ENCODE measurements around the gene PRKCE.
"Not testable (repeated sequence)": the region's sequence is repeated elsewhere in the genome, so short reads cannot be mapped to it uniquely, and the experiment has no call there.

PRKCE gene

GRCh38 chr2:45862843-45863242 is 211.4 kb downstream of the PRKCE start:
- DNase-seq (ENCODE audit: low spot score) = no peak

GRCh38 chr2:45864121-45864520 is 212.6 kb downstream of the PRKCE start:
- DNase-seq (ENCODE audit: low spot score) = no peak

- DNase-seq (ENCODE audit: low spot score) = no peak
Observed at GRCh38 chr2:45867349-45867748, 215.9 kb downstream of the PRKCE start.

GRCh38 chr2:45867800-45868199 is 216.3 kb downstream of the PRKCE start:
- DNase-seq (ENCODE audit: low spot score) = no peak

- DNase-seq (ENCODE audit: low spot score) = no peak
Observed at GRCh38 chr2:45869165-45869501, 217.7 kb downstream of the PRKCE start.

GRCh38 chr2:45871025-45871424 is 219.6 kb downstream of the PRKCE start:
- DNase-seq (ENCODE audit: low spot score) = no peak

- DNase-seq (ENCODE audit: low spot score) = no peak
Observed at GRCh38 chr2:45871541-45871940, 220.1 kb downstream of the PRKCE start.

GRCh38 chr2:45872211-45872610 is 220.7 kb downstream of the PRKCE start:
- DNase-seq (ENCODE audit: low spot score) = no peak

GRCh38 chr2:45874344-45874743 is 222.9 kb downstream of the PRKCE start:
- no peak for DNase-seq (ENCODE audit: low spot score)

GRCh38 chr2:45876611-45877010 is 225.1 kb downstream of the PRKCE start:
- no peak for DNase-seq (ENCODE audit: low spot score)

GRCh38 chr2:45879406-45879805 is 227.9 kb downstream of the PRKCE start:
- no peak for DNase-seq (ENCODE audit: low spot score)

GRCh38 chr2:45879936-45880335 is 228.5 kb downstream of the PRKCE start:
- DNase-seq (ENCODE audit: low spot score) = no peak

- no peak for DNase-seq (ENCODE audit: low spot score)
Observed at GRCh38 chr2:45881970-45882581, 230.6 kb downstream of the PRKCE start.

GRCh38 chr2:45882707-45883602 is 231.5 kb downstream of the PRKCE start:
- no peak for DNase-seq (ENCODE audit: low spot score)

GRCh38 chr2:45883603-45884000 is 232.1 kb downstream of the PRKCE start:
- no peak for DNase-seq (ENCODE audit: low spot score)

- no peak for DNase-seq (ENCODE audit: low spot score)
Observed at GRCh38 chr2:45884126-45884525, 232.7 kb downstream of the PRKCE start.

- DNase-seq (ENCODE audit: low spot score) = no peak
Observed at GRCh38 chr2:45885171-45885621, 233.7 kb downstream of the PRKCE start.

GRCh38 chr2:45886171-45886663 is 234.7 kb downstream of the PRKCE start:
- DNase-seq (ENCODE audit: low spot score) = no peak

GRCh38 chr2:45888167-45888566 is 236.7 kb downstream of the PRKCE start:
- DNase-seq (ENCODE audit: low spot score) = no peak

- no peak for DNase-seq (ENCODE audit: low spot score)
Observed at GRCh38 chr2:45888641-45889040, 237.2 kb downstream of the PRKCE start.

- DNase-seq (ENCODE audit: low spot score) = peak; percentile 70
Observed at GRCh38 chr2:45889053-45889452, 237.6 kb downstream of the PRKCE start.

GRCh38 chr2:45889620-45890370 is 238.3 kb downstream of the PRKCE start:
- no peak for DNase-seq (ENCODE audit: low spot score)

- not testable (repeated sequence) for DNase-seq (ENCODE audit: low spot score)
Observed at GRCh38 chr2:45890371-45890646, 238.8 kb downstream of the PRKCE start.

All from germinal center (tissue), 1 donor.